GM15510 (cell line): ENCODE data around the gene ACVRL1.

Source experiments
- POLR2A ChIP-seq: IDR thresholded peaks from 3 replicates; pipeline ENCODE4 v1.6.1; 2011; ENCODE audit warnings: borderline replicate concordance; ENCODE audit not compliant: insufficient read length; ENCODE audit errors: extremely low read depth

The ACVRL1 gene

GRCh38 chr12:51932218-51933076 is 25.1 kb downstream of the ACVRL1 start:
- TF ChIP-seq POLR2A: no peak

DNA sequence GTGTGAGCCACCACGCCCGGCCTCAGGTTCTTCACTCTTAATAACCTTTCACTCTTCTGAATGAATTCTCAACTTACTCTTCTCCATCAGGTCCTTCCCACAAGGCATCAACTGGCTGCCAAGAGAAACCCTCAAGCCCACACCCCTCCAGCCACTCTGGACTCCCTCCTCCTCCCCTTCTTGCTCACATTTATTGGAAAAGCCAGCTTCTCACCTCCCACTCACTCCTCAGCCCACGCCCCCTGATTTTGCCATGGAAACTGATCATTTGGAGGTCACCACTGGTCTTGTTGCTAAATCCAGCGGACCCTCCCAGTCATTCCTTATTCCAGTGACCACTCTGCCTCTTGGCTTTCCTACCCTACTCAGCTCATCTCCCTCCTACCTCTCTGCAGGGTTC is 26.8 kb downstream of the ACVRL1 start:
- TF ChIP-seq POLR2A: no peak

GRCh38 chr12:51937926-51938325 is 30.6 kb downstream of the ACVRL1 start:
- no peak for TF ChIP-seq POLR2A

GRCh38 chr12:51938726-51939125 is 31.4 kb downstream of the ACVRL1 start:
- TF ChIP-seq POLR2A: no peak

- TF ChIP-seq POLR2A: no peak
Measured at GRCh38 chr12:51941011-51941581, 33.8 kb downstream of the ACVRL1 start.

DNA sequence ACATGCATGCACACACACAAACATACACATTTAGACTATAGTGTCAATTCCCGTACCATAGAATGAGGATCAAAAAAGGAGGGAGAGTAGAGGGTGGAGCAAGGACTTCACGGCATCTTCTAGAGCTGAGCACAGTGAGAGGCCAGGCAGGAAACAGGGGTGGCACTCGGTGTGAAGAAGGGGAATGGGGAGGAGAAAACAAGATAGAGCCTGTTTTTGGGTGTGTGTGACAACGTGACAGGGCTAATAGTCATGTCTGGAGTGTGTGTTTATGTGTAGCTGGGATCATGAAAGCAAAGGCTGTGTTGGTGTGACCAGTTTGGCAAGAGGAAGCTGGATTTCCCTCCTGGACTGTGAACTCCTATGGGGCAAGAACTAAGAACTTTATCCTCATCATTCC is 34.3 kb downstream of the ACVRL1 start:
- TF ChIP-seq POLR2A: no peak

- TF ChIP-seq POLR2A: no peak
Measured at GRCh38 chr12:51942056-51942455, 34.8 kb downstream of the ACVRL1 start.

GRCh38 chr12:51942501-51943000 is 35.2 kb downstream of the ACVRL1 start:
- TF ChIP-seq POLR2A: no peak

DNA sequence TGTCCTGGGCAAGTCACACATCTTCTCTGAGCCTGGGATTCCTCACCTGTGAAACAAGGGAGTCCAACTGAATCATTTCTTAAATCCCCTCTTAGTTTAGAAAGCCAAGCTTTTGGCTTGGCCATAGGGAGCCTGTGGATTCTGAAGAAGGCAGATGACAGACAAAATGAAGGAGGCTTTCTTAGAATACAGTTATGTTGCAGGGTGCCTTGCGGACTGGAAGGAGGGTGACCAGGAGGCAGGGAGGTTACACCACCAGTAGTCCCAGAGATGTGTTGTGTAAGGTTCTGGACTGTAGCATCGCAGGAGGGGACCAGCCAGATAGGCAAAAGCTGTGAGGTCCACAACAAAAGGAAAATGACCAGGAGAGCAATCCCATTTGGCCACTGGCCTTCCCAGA is 36.0 kb downstream of the ACVRL1 start:
- no peak for TF ChIP-seq POLR2A

DNA sequence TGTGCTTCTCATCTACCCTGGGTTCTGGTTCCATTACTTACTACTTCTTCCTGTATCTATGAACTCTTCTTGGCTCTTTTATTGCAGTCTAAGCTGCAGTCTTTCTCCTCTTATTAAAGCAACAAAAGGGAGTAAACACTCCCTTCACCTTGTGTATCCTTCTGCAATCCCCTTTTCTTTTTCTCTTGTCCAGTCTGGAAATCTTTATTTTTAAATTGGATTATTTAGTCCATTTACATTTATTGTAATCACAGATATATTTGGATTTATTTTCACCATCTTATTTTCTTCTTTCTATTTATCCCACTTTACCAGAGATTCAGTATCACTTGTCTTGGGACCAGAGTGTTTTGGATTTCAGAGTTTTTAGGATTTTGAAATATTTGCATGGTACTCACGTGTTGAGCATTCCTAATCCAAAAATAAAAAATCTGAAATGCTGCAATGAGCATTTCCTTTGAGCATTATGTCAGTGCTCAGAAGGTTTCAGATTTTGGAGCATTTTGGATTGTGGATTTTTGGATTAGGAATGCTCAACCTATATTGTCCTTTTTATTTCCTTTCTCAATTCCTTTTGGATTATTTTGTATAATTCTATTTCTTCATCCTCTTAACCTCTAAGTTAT is 37.4 kb downstream of the ACVRL1 start:
- no peak for TF ChIP-seq POLR2A

- TF ChIP-seq POLR2A: no peak
Measured at GRCh38 chr12:51947246-51947996, 40.1 kb downstream of the ACVRL1 start.

DNA sequence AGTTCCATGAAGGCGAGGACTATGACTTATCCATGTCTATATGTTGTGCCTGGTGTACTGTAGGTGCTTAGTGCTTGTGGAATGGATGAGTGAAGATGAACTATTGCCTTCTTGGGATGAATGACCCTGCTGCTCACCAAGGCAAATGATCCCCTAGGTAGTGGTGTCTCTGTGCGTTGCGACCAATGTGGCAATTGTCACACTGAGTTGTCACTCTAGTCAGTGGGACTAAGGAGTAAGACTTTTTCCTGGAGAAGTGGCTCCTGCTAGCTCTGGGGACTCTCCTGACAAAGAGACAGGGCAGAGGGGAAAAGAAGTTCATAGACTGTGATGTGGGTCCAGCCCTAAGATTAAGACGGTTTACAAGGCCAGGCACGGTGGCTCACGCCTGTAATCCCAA is 40.8 kb downstream of the ACVRL1 start:
- no peak for TF ChIP-seq POLR2A

DNA sequence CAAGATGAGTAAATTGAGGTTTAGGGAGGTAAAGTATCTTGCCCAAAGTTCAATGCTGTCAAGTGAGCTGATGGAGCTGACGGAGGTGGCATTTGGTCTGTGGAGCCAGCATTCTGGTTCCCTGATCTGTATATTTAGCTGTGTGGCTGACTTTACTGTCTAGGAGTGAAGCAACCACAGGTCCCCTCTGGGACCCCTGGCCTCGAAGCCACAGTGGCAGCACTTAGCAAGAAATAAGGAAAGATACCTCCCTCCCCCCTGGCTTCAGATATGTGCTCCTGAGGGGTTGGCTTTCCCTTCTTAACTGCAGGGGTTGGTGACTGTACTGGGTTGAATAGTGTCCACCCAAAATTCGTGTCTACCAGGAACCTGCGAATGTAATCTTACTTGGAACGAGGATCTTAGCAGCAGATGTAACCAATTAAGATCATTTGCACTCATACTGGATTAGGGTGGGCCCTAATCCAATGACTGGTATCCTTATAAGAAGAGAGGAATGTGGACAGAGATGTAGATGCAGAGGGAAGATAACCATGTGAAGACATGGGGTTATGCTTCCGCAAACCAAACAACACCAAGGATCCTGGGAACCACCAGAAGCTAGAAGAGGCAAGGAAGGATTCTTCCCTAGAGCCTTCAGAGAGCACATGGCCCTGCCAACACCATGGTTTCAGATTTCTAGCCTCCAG is 42.2 kb downstream of the ACVRL1 start:
- TF ChIP-seq POLR2A: no peak

DNA sequence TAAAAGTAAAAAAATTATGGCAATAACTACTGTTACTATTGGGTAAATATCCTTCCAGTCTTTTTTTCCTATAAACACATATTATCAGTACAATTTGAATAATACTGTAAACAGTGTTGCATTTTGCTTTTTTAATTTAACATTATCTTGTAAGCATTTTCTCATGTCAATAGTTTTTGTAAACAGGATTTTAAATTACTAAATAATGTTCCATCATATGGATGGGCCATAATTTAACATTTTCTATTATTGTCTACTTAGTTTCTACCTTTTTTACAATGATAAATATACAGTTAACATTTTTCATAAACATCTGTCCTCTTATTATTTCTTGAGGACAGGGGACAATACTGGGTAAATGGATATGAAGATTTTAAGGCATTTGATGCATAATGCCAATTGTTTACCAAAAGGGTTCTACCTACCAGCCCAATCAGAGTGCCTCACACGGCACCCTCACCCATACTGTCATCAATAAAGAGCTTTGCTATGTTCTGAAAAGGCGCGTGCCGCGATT is 43.4 kb downstream of the ACVRL1 start:
- no peak for TF ChIP-seq POLR2A
